Neutrophil (primary cell): ENCODE data around the gene ANAPC1.
"Not testable (repeated sequence)": the region's sequence is repeated elsewhere in the genome, so short reads cannot be mapped to it uniquely, and the experiment has no call there.

Experiments used
- H3K27ac ChIP-seq: fragments of 200-600 bp; sonication (generic); 2 replicates; pipeline ENCODE4 v1.5.1; 2016; ENCODE audit warnings: mild to moderate bottlenecking, moderate library complexity
- H3K27me3 ChIP-seq: fragments of 200-600 bp; sonication (generic); 2 replicates; pipeline ENCODE4 v1.6.0; 2016; ENCODE audit warnings: mild to moderate bottlenecking
- H3K36me3 ChIP-seq: fragments of 200-600 bp; sonication (generic); 2 replicates; pipeline ENCODE4 v1.5.1; 2017
- H3K4me1 ChIP-seq, 2 experiments: fragments of 200-600 bp in 1 of 2; sonication (generic) in 1 of 2; 1 replicate in 1 of 2; 2 replicates in 1 of 2; pipeline versions ENCODE4 v1.5.1 to v1.6.1; 2013 to 2016; ENCODE audit warnings: low read depth in 1 of 2, low read length in 1 of 2, mild to moderate bottlenecking in 1 of 2, moderate library complexity in 1 of 2; ENCODE audit not compliant: control insufficient read depth in 1 of 2, insufficient read depth in 1 of 2
- H3K4me3 ChIP-seq, 2 experiments: fragments of 200-600 bp in 1 of 2; sonication (generic) in 1 of 2; 1 replicate in 1 of 2; 2 replicates in 1 of 2; pipeline ENCODE4 v1.5.1; 2013 to 2016; ENCODE audit warnings: low read depth in 1 of 2, low read length in 1 of 2, mild to moderate bottlenecking in 1 of 2, moderate library complexity in 1 of 2
- H3K9me3 ChIP-seq: fragments of 200-600 bp; sonication (generic); 2 replicates; pipeline ENCODE4 v1.5.1; 2016
- CTCF ChIP-seq: fragments of 200-600 bp; sonication (generic); IDR thresholded peaks from 2 replicates; pipeline ENCODE4 v1.5.1; 2016; ENCODE audit warnings: antibody characterized with exemption

ANAPC1 gene

GRCh38 chr2:111896024-111896423 lies 12.0 kb upstream of the ANAPC1 start:
- no peak for TF ChIP-seq CTCF

DNA sequence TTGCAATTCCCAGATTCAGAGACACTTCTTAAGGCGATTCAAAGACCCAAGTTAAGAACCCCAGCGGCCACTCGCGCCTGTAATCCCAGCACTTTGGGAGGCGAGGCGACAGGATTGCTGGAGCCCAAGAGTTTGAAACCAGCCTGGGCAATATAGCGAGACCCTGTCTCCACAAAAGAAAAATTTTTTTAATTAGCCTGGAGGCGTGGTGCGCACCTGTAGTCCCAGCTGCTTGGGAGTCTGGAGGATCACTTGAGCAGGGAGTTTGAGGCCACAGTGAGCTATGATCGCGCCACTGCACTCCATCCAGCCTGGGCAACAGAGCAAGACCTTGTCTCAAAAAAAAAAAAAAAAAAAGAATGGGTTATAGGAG lies 585 bp upstream of the ANAPC1 start:
- Histone ChIP-seq H3K9me3 (no peaks in the 10 kb centered on the region), H3K27me3 (no peaks in the 10 kb centered on the region), H3K4me1 (peaks cover 10% of the 10 kb centered on the region in 2 experiments), H3K27ac (no peak overlapping the region), H3K36me3 (peaks cover 3% of the 10 kb centered on the region), H3K4me3 (peak overlapping the region; percentile 58 to 83)
- no peak for TF ChIP-seq CTCF

More at GRCh38 chr2:111896024-111896423, 12.0 kb upstream of the ANAPC1 start:
- H3K9me3 ChIP-seq: no peaks in the 10 kb centered on the region
- H3K27me3 ChIP-seq: peaks cover 42% of the 10 kb centered on the region
- H3K4me1 ChIP-seq: peaks cover 16 to 23% of the 10 kb centered on the region in 2 experiments
- no peak overlapping the region for H3K27ac ChIP-seq
- H3K4me3 ChIP-seq: no peak overlapping the region
- H3K36me3 ChIP-seq: no peaks in the 10 kb centered on the region

DNA sequence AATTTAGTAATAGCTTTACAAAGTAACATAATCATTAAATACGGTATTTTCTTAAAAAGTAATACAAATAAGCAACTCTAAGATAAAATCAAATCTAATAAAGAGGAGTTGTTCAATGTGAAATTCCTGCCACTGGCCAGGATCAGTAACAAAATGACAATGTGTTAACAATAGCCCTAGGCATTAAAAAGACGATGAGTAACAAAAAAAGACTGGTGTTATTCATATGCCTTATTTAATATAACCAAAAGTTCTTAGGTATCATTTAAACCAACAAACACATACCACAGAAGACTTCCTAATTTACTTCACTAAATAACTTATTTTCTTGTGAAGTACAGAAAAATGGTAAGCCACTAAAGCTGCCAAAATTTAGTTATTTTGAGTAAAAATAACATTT lies 11.2 kb downstream of the ANAPC1 start:
- H3K36me3 ChIP-seq, H3K4me1 ChIP-seq, H3K9me3 ChIP-seq, H3K27ac ChIP-seq, H3K27me3 ChIP-seq, H3K4me3 ChIP-seq: not testable (repeated sequence)

- not testable (repeated sequence) for H3K9me3 ChIP-seq, H3K4me3 ChIP-seq, H3K4me1 ChIP-seq, H3K27ac ChIP-seq, H3K36me3 ChIP-seq, H3K27me3 ChIP-seq
Observed at GRCh38 chr2:111865124-111865523, 18.9 kb downstream of the ANAPC1 start.

GRCh38 chr2:111860005-111860404 lies 24.0 kb downstream of the ANAPC1 start:
- H3K4me1 ChIP-seq, H3K4me3 ChIP-seq, H3K9me3 ChIP-seq, H3K36me3 ChIP-seq, H3K27me3 ChIP-seq, H3K27ac ChIP-seq: not testable (repeated sequence)

DNA sequence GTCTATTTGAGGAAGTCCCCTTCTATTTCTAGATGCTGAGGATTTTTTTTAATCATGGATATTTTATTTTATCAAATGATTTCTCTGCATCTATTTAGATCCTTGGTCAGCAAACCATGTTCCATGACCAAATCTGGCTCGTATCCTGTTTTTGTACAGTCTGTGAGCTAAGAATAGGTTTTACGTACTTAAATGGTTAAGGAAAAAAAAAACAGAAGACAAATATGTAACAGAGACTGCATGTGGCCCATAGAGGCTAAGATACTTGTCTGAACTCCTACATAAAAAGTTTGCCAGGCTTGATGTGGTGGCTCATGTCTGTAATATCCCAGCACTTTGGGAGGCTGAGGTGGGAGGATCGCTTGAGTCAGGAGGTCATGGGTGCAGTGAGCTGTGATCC lies 31.4 kb downstream of the ANAPC1 start:
- not testable (repeated sequence) for H3K27me3 ChIP-seq, H3K27ac ChIP-seq, H3K36me3 ChIP-seq, H3K9me3 ChIP-seq, H3K4me1 ChIP-seq, H3K4me3 ChIP-seq

- not testable (repeated sequence) for H3K4me1 ChIP-seq, H3K27ac ChIP-seq, H3K9me3 ChIP-seq, H3K27me3 ChIP-seq, H3K4me3 ChIP-seq, H3K36me3 ChIP-seq
Observed at GRCh38 chr2:111850646-111851045, 33.3 kb downstream of the ANAPC1 start.

- not testable (repeated sequence) for H3K4me1 ChIP-seq, H3K27me3 ChIP-seq, H3K9me3 ChIP-seq, H3K36me3 ChIP-seq, H3K4me3 ChIP-seq, H3K27ac ChIP-seq
Observed at GRCh38 chr2:111839625-111840282, 44.2 kb downstream of the ANAPC1 start.

DNA sequence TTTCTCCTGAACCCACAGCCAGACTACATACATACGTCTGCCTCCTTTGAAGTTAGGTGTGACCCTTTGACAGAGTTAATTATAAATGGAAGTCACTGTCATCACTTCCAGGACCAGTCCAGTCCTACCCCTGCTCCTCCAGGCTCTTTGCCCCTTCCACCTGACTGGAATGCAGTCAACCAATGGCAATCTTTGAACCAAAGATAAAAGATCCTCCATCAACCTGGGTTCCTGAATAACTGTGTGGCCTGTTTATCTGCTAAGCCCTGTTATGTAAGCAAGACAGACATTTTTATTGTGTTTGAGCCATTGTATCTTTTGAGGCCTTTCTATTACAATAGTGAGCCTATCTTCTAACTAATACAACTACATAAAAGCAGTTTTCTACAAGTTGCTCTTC lies 45.0 kb downstream of the ANAPC1 start:
- H3K9me3 ChIP-seq, H3K27ac ChIP-seq, H3K4me3 ChIP-seq, H3K36me3 ChIP-seq, H3K27me3 ChIP-seq, H3K4me1 ChIP-seq: not testable (repeated sequence)

- not testable (repeated sequence) for H3K4me1 ChIP-seq, H3K36me3 ChIP-seq, H3K27me3 ChIP-seq, H3K27ac ChIP-seq, H3K4me3 ChIP-seq, H3K9me3 ChIP-seq
Observed at GRCh38 chr2:111834221-111834620, 49.8 kb downstream of the ANAPC1 start.

- H3K9me3 ChIP-seq, H3K27me3 ChIP-seq, H3K4me3 ChIP-seq, H3K36me3 ChIP-seq, H3K27ac ChIP-seq, H3K4me1 ChIP-seq: not testable (repeated sequence)
Observed at GRCh38 chr2:111830479-111830878, 53.5 kb downstream of the ANAPC1 start.

DNA sequence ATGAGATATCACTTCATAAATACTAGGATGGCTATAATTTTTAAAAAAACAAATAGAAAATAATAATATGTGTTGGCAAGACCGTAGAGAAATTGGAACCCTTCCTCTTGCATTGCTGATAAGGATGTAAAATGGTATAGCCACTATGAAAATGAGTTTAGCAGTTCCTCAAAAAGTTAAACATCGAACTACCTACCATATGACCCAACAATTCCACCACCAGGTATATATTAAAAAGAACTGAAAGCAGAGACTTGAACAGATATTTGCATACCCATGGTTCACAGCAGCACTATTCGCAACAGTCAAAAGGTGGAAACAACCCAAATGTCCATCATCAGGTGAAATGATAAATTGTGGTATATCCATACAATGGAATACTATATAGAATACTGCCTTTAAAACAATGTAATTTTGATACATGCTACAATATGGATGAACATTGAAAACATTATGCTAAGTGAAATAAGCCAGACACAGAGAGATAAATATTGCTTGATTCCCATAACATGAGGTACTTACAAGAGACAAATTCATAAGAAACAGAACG lies 55.7 kb downstream of the ANAPC1 start:
- H3K4me3 ChIP-seq, H3K27ac ChIP-seq, H3K27me3 ChIP-seq, H3K36me3 ChIP-seq, H3K9me3 ChIP-seq, H3K4me1 ChIP-seq: not testable (repeated sequence)
